Astrocyte (in vitro differentiated cells and primary cell): ENCODE results near the gene FSTL4. TPM values are rescaled to one million over a fixed set of nuclear protein-coding genes. Genes with fewer than 3 reads are reported as not detected.

Source experiments
- DNase-seq: peaks from one replicate; pipeline ENCODE4 v3.0.0-alpha.2; 2010; ENCODE audit warnings: low read depth
- FAIRE-seq: peaks from 2 replicates; lab custom pipeline; 2011; peaks lifted over from hg19 to GRCh38; lab: Jason Lieb, UNC
- H2AFZ ChIP-seq: 2 replicates; pipeline ENCODE4 v1.6.0; 2012; ENCODE audit warnings: low read depth, low read length, inconsistent platforms
- H3K27ac ChIP-seq: 2 replicates; pipeline ENCODE4 v1.5.1; 2011; ENCODE audit warnings: low read depth, low read length, inconsistent platforms
- H3K27me3 ChIP-seq: 2 replicates; pipeline ENCODE4 v1.6.0; 2011; ENCODE audit warnings: low read length, inconsistent platforms; ENCODE audit not compliant: insufficient read depth
- H3K36me3 ChIP-seq: 2 replicates; pipeline ENCODE4 v1.5.1; 2011; ENCODE audit warnings: low read length, inconsistent platforms; ENCODE audit not compliant: insufficient read depth
- H3K4me1 ChIP-seq: 2 replicates; pipeline ENCODE4 v1.5.1; 2011; ENCODE audit warnings: low read length, inconsistent platforms; ENCODE audit not compliant: insufficient read depth
- H3K4me2 ChIP-seq: 2 replicates; pipeline ENCODE4 v1.6.0; 2012; ENCODE audit warnings: low read length, inconsistent platforms
- H3K4me3 ChIP-seq: 2 replicates; pipeline ENCODE4 v1.5.1; 2011; ENCODE audit warnings: low read depth, mild to moderate bottlenecking, low read length, inconsistent platforms; ENCODE audit not compliant: insufficient read depth
- H3K79me2 ChIP-seq: 2 replicates; pipeline ENCODE4 v1.6.0; 2012; ENCODE audit warnings: mild to moderate bottlenecking, low read length, inconsistent platforms; ENCODE audit not compliant: insufficient read depth
- H3K9ac ChIP-seq: 2 replicates; pipeline ENCODE4 v1.6.0; 2012; ENCODE audit warnings: mild to moderate bottlenecking, low read length, inconsistent platforms
- H3K9me3 ChIP-seq: 2 replicates; pipeline ENCODE4 v1.5.1; 2012; ENCODE audit warnings: low read depth, mild to moderate bottlenecking, low read length, inconsistent platforms; ENCODE audit not compliant: insufficient read depth
- H4K20me1 ChIP-seq: 2 replicates; pipeline ENCODE4 v1.6.0; 2012; ENCODE audit warnings: low read length, inconsistent platforms; ENCODE audit not compliant: insufficient read depth
- H3K27ac Mint-ChIP-seq: one replicate; pipeline ENCODE4 v1.8.0; 2021; ENCODE audit warnings: mild to moderate bottlenecking, mixed read lengths; ENCODE audit not compliant: unreplicated experiment
- H3K27me3 Mint-ChIP-seq: one replicate; pipeline ENCODE4 v1.8.0; 2021; ENCODE audit warnings: low read depth, mixed read lengths; ENCODE audit not compliant: unreplicated experiment
- H3K36me3 Mint-ChIP-seq: one replicate; pipeline ENCODE4 v1.8.0; 2021; ENCODE audit warnings: low read depth, mixed read lengths; ENCODE audit not compliant: unreplicated experiment
- H3K4me1 Mint-ChIP-seq: one replicate; pipeline ENCODE4 v1.8.0; 2021; ENCODE audit warnings: low read depth, mixed read lengths; ENCODE audit not compliant: unreplicated experiment
- H3K4me3 Mint-ChIP-seq: one replicate; pipeline ENCODE4 v1.8.0; 2021; ENCODE audit warnings: mild to moderate bottlenecking, moderate library complexity, mixed read lengths; ENCODE audit not compliant: unreplicated experiment
- H3K9me3 Mint-ChIP-seq: one replicate; pipeline ENCODE4 v1.8.0; 2021; ENCODE audit warnings: mild to moderate bottlenecking, mixed read lengths; ENCODE audit not compliant: unreplicated experiment
- EZH2 ChIP-seq: IDR thresholded peaks from 2 replicates; pipeline ENCODE4 v1.6.1; 2012; ENCODE audit warnings: mild to moderate bottlenecking, low read length, inconsistent platforms; ENCODE audit not compliant: insufficient read depth
- total RNA-seq: library from RNA; stranded (reverse); gene quantifications from 2 replicates; pipeline ENCODE4 v1.2.1, GENCODE V29; 2021
- TF ChIP-seq, protein P1 (sequence below): IDR thresholded peaks from 2 replicates; pipeline ENCODE4 v1.5.1; 2011; ENCODE audit warnings: low read depth, mild to moderate bottlenecking, inconsistent platforms, low read length, moderate library complexity; ENCODE audit not compliant: insufficient read depth

The FSTL4 gene
- total RNA-seq, 1 donor from 2014 or later: not detected

DNA sequence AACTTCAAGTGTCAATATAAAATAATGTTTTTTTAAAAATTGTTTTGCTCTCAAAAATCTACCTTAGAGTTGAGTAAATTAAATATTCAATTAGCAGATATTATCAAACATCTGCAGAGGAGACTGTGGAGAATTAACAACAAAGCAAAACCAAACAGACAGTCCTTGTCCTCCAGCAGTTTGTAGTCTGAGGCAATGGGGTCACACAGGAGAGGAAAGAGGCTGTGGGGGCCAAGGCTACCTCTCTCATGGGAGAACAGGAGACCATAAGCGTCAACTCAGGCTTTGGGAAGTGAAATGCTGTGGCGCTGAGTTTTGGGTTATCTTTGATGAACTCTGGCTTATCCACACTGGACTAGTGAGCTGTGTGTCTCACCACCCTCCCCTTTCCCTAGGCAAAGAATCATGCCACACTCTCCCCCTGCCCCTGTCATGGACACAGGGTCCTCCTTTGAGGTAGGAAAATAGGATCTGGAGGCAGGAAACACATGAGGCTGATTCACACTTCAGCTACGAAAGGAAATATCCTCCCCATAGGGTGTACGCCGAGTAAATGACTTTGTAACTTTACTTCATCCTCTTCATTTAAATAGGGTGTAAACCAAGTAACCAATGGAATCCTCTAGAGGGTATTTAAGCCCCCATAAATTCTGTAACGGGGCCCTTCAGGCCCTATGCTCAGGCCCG, 152.7 kb downstream of the FSTL4 start:
- Mint-ChIP-seq H3K9me3 (no peaks in the 10 kb centered on the region), H3K27ac (no peak overlapping the region), H3K27me3 (peaks cover 8% of the 10 kb centered on the region), H3K4me1 (peaks cover 10% of the 10 kb centered on the region), H3K4me3 (no peak overlapping the region), H3K36me3 (no peaks in the 10 kb centered on the region)
- H3K79me2 ChIP-seq: no peaks in the 10 kb centered on the region
- no peaks in the 10 kb centered on the region for H3K27me3 ChIP-seq
- H3K36me3 ChIP-seq: no peaks in the 10 kb centered on the region
- no peaks in the 10 kb centered on the region for H3K4me1 ChIP-seq
- no peaks in the 10 kb centered on the region for H3K9me3 ChIP-seq
- no peak for FAIRE-seq
- H4K20me1 ChIP-seq: no peaks in the 10 kb centered on the region
- no peak overlapping the region for H3K4me3 ChIP-seq
- TF ChIP-seq, protein P1, sequence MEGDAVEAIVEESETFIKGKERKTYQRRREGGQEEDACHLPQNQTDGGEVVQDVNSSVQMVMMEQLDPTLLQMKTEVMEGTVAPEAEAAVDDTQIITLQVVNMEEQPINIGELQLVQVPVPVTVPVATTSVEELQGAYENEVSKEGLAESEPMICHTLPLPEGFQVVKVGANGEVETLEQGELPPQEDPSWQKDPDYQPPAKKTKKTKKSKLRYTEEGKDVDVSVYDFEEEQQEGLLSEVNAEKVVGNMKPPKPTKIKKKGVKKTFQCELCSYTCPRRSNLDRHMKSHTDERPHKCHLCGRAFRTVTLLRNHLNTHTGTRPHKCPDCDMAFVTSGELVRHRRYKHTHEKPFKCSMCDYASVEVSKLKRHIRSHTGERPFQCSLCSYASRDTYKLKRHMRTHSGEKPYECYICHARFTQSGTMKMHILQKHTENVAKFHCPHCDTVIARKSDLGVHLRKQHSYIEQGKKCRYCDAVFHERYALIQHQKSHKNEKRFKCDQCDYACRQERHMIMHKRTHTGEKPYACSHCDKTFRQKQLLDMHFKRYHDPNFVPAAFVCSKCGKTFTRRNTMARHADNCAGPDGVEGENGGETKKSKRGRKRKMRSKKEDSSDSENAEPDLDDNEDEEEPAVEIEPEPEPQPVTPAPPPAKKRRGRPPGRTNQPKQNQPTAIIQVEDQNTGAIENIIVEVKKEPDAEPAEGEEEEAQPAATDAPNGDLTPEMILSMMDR: no peak
- TF ChIP-seq EZH2: no peak
- H3K9ac ChIP-seq: no peak overlapping the region
- H3K27ac ChIP-seq: no peak overlapping the region
- DNase-seq: no peak
- no peak overlapping the region for H3K4me2 ChIP-seq
- no peak overlapping the region for H2AFZ ChIP-seq

DNA sequence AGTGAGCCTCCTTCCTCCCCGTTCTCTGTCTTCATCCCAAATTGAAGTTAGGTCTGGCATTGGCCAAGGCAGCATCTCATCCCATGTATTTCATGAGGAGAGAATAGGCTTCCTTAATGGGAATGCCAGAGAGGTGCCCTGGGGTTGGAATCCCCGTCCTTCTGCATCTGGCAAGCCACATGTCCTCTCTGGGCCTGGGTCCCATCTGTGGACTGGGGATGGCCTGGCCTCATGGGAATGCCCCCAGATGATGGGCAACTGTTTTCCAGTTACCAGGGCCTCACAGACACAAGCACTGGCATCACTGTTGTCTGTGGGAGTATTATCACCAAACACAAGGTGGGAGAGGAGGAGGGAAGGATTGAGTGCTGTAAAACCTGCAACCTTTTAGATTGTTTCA, 153.9 kb downstream of the FSTL4 start:
- H4K20me1 ChIP-seq: no peaks in the 10 kb centered on the region
- H3K4me3 ChIP-seq: no peak overlapping the region
- Mint-ChIP-seq H3K27ac (no peak overlapping the region), H3K9me3 (no peaks in the 10 kb centered on the region), H3K4me1 (peaks cover 10% of the 10 kb centered on the region), H3K36me3 (no peaks in the 10 kb centered on the region), H3K27me3 (peaks cover 12% of the 10 kb centered on the region), H3K4me3 (no peak overlapping the region)
- DNase-seq (no peak), FAIRE-seq (no peak)
- no peak for TF ChIP-seq EZH2
- TF ChIP-seq, protein P1: no peak
- no peaks in the 10 kb centered on the region for H3K79me2 ChIP-seq
- no peak overlapping the region for H3K4me2 ChIP-seq
- no peak overlapping the region for H3K27ac ChIP-seq
- no peaks in the 10 kb centered on the region for H3K27me3 ChIP-seq
- no peaks in the 10 kb centered on the region for H3K36me3 ChIP-seq
- H2AFZ ChIP-seq: no peak overlapping the region
- no peaks in the 10 kb centered on the region for H3K4me1 ChIP-seq
- no peak overlapping the region for H3K9ac ChIP-seq
- H3K9me3 ChIP-seq: no peaks in the 10 kb centered on the region
